GM03348 (cell line): ENCODE results near the gene ANKRD37.

Experiments used
- DNase-seq: peaks from one replicate; pipeline ENCODE4 v3.0.0; 2012; ENCODE audit warnings: low spot score

The ANKRD37 gene

DNA sequence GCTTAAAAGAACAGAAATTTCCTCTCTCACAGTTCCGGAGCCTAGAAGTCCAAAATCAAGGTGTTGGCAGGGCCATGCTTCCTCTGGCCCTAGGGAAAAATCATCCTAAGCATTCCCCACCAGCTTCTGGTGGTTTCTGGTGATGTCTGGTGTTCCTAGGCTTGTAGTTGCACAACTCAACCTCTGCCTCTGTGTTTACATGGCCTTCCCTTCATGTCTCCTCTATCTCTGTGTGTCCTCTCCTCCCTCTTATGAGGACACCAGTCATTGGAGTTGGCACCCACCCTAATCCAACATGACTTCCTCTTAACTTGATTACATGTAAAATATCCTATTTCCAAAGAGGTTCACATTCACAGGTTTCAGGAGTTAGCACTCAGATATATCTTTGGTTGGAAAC, 16.3 kb upstream of the ANKRD37 start:
- DNase-seq: no peak

DNA sequence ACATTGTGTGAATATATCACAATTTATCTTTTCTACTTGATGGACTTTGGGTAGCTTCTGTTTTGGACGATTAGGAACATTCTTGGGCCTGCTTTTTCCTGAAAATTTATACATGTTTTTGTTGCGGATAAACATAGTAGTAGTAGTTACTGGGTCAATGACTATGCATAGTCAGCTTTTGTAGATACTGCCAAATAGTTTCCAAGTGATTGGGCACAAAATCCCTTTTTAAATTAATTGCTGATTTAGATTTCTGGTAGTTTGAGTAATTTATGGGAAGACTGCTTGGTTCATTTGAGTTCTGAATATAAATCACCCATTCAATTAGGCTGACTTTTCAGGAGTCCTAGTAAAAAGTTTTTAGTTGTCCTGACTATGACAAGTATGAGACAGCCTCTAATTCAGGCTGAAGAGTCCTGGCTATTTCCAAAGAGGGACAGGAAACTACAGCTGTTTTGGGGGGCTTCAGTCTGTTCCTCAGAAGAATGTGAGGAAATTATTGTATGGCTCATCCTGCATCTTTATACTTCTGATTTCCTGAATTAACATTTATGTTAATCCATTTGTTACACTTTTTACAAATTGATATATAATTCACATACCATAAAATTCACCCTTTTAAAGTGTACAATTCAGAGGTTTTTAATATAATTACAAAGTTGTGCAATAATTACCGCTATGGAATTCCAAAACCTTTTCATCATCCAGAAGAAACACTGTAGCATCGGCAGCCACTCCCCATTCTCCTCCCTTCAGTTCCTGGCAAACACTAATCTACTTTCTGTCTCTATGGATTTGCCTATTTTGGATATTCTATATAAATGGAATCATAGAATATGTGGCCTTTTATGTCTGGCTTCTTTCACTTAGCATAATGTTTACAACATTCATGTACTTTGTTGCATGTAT, 15.1 kb upstream of the ANKRD37 start:
- peak; percentile 14 for DNase-seq

DNA sequence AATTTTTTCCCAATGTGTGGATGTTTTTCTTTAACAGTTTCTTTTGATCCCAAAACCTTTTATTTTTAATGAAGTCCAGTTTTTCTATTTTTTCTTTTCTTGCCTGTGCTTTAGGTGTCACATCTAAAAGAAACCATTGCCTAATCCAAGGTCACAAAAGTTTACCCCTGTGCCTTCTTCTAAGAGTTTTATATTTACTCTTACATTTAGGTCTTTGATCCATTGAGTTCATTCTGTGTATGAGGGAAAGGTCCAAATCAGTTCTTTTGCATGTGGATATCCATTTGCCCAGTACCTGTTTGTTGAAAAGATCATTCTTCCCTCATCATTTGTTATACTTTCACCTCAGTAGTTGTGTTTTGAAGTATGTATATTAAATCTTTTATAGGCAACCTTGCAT, 13.9 kb upstream of the ANKRD37 start:
- DNase-seq: no peak

DNA sequence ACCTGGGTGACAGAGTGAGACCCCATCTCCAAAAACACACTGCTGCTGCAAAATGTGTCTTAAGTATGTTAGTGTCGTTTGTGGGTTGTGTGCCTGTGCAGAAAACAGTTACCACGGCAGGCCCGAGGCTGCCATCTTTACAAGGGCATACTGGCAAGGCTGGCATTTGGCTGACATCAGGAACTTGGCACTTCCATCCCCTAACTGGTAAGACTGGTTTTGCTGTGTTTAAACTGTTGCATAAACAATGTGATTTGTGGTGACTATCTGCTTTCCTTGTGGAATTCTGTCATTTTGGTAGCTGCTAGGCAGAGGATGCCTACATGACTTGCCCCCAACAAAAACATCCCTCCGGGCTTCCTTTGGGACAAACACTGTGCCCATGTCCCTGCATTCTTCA, 13.2 kb upstream of the ANKRD37 start:
- no peak for DNase-seq

DNA sequence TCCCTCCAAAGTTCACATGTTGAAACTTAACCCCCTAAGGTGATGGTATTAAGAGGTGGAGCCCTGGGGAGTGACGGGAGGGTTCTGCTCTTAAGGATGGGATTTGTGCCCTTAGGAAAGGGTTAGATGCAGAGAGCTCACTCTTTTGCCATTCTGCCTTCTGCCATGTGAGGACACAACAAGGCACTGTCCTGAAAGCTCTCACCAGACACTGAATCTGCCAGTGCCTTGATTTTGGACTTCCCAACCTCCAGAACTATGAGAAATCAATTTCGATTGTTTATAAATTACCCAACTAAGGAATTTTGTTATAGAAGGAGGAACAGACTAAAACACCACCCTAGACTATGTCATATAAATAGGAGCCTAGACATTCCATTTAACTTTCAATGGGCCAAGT, 12.6 kb upstream of the ANKRD37 start:
- no peak for DNase-seq

DNA sequence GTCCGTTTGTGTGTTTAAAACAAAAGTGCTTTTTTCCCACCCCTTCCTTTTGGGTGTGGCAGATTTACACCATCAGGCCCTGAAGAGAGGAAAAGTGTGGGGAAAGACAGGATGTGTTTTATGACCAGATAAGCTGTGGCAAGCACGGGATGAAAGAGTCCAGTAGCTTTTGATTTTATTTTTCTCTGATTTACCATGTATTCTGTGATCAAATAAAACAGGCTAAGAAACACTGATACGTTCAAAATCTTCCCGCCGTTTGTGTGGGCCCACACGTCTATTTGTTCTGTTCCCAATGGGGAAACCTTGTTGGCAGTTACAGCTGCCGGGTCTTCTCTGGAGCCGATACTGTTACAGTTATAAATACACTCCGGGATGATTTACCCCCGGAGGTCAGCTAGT, 11.7 kb upstream of the ANKRD37 start:
- DNase-seq: peak; percentile 25

DNA sequence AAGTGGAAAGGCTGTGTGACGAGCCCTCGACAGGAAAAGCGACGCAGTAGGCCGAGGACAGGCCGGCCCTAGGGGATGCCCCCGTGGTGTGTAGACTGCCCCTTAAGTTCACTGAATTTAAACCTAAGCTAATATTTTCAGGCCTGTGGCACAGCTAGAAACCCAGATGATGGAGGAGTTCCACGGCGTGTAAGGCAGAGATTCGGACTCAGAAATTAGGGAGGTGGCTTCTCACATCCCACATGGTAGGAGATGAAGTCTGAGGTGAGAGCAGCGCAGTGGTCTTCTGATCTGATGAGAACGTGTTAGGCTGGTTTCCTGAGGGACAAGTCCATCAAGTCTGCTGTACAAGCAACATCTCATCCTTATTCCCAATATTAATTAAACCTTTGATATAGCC, 8.7 kb upstream of the ANKRD37 start:
- DNase-seq: no peak

DNA sequence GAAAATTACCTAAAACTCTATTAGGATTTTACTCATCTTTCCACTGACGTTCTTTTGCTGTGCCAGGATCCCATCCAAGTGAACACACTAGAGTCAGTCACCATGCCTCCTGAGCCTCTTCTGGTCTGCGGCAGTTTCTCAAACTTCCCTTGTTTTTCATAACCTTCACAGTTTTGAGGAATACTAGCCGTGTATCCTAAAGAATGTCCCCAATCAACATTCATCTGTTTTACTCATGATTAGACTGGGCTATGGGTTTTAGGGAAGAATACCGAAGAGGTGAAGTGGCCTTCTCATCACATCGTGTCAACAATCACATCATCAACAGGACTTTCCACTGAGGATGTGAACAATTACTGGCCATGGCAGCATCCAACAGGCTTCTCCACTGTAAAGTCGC, 5.7 kb upstream of the ANKRD37 start:
- DNase-seq: no peak

DNA sequence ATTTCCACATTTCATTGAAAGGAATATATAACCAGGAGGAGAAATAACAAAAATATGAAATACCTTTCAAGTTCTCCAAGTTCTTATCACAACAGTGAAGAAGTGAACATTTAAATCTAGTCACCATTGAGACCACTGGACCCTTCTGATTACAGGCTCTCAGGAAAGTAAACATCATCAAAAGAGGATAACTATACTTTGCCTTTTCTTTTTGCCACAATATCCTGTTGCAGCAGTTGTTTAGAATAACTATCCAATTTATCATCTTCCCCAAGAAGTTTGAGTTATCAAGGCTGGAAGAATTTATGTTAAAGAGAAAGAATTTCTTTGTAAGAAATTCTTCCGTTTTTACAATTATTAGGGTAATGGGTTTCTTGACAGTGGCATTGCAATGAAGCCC, 4.5 kb upstream of the ANKRD37 start:
- no peak for DNase-seq

DNA sequence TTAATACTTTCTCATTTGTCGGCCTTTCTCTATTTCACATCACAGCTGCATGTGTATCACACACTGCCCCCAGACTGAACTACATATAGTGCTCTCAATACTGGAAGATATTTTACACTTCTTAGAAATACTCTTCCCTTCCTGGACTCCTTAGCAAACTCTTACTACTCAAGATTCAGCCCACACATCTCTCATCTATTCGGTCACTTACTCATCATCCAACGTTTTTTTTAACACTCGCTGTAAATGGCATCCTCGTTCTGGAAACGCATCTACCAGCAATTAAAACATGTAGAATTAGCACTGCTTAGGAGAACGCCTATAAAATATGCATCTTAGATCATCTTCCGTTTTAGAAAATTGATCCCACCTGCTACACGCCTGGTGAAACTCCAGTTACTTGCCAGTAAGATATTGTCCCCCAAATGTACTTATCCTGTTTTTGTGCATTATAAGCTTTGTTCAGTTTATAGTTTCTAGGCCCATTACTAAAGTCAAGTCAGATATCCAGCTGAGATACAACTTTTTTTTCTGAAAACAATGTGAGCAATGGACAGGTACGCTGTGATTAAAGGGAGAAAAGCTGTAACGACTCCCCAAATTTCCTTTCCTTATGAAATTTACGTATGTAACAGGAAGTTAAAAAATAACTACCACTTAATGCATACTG, 1.9 kb upstream of the ANKRD37 start:
- peak; percentile 12 for DNase-seq

DNA sequence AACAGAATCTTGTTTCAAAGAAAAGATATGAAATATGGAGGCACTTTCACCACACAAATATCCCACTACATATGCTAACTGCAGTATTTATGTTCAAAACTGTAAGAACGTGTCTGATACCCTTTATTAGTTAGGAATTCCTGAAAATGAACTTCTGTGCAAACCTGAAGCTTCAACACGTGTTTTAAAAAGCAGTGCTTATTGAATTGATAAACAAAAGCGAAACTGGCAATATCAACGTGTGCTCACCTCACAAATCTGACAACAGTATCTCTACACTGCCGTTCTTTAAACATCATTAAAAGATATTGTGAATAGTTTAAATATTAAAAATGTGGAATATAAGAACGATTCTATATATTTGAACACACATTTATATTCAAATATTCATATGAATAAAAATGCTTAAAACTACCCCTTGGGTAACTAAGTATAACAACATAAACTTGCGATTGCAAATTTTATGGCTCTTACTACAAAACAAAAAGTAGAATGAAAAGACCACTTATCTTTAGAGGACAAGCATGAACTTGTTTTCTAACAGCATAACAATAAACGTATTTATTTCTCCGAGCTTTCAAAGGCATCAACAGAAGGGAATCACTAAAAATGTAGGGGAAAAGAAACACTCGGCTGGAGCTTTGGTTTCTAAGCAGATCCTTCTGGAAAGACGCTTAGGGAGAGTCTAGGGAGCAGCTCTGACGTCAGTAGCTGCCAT, 1.2 kb upstream of the ANKRD37 start, which contains the start of gene LRP2BP:
LRP2BP (minus strand) TSS at position 687 of the 718 bp plus-strand sequence. CDS start 17,738 bp downstream, outside the sequence.
- no peak for DNase-seq

DNA sequence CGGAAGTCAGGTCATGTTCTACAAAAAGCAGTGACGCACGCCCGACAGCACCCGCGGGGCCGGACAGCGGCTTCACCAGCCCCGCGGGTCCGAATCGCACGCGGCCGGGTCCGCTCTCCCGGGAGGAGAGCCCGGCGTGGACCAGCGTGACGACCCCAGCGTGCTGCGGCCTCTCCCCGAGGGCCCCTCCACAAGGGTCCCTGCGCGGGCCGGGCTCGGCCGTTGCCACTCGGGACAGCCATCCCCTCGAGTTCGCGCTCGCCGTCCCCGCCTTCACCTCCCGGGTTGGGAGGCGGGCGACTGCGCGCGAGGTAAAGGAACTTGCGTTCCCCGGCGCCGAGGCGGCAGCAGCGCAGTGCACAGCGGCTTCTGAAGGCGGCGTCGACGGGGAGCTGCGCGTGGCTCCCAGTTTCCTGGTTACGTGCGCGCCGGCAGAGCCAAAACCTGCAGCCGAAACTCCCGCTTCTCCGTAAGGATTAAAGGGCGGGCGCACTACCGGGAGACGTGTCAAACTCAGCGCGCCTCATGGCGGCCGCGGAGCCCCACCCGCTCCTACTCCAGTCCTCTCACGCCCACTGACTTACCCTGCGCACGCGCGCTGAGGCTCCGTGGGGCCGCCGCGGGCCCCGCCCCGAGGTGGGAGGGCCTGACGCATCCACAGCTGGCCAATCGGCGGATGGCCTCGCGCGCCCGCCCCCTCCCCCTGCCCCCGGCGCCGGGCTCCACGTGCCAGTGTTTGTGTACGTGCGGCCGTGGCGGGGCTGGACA, 501 bp upstream of the ANKRD37 start:
- DNase-seq: peak; percentile 100

DNA sequence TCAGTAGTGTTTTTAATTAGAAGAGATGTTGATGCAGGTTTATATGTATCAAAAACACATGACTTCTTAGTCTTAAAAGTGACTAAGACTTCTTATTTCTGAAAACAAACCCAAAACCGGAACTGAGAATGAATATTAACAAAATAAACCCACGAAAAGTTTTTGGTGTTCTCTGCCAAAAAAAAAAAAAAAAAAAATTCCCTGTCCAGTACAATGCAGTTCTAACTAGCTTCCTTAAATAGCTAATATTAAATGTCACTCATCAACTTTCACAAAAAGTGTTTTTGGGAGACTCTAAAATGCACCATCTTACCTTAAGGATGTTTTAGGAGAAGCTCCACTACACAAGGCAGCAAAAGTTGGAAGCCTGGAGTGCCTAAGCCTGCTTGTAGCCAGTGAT, 2.0 kb downstream of the ANKRD37 start:
- DNase-seq: no peak

DNA sequence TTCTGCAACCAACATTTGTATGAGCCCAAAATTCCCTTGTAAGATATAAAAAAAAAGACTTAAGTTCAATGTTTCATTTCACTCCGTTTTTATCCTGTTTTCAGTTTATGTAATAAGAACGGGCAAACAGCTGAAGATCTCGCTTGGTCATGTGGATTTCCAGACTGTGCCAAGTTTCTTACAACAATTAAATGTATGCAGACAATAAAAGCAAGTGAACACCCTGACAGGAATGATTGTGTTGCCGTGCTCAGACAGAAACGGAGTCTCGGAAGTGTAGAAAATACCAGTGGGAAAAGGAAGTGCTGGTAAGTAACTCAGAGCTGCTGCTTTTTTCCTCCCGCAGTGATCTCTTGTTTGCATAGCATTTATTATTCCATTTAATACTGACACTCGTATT, 2.8 kb downstream of the ANKRD37 start:
- DNase-seq: no peak

DNA sequence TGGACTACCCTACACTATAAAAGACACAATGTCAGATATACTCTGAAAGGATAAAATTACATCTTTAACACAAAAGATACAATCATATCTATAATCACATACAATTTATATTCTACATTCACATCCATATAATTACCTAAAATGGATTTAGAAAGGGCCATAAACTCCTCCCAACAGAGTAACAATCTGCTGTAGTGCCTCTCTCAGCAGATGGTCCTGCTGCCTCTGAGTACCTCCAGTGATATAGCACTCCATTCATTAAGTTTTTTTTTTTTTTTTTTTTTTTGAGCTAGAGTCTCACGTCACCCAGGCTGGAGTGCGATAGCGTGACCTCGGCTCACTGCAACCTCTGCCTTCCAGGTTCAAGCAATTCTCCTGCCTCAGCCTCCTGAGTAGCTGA, 7.4 kb downstream of the ANKRD37 start:
- no peak for DNase-seq

DNA sequence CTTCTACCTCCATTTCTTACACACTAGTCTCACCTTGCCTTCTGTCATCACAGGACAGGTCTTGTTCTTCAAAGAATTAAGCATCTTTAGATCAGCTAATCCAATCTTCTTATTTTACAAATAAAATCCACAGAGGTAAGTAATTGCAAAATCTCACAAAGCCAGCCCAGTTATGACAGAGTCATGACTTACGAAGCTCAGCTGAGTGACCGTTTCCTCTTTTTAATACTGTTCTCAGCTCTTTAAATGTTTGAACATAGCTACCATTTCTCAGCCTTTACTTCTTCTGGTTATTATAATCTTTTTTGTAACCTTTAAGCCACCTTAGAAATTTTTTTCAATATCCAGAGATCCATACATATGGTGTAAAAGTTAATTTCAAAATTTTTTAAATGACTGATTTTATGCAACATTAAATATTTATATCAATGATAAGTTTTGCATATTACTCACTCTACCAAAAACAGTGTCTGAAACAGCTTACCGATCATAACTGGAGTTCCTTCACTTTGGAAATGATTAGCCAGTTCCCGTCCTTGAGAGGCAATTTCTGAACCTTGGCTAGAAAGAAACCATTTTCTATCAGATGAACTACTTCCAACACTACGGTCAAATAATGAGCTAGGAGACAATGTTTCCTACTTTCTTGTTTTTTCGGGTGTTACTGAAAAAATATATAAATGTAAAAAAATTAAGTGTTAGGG, 8.8 kb downstream of the ANKRD37 start:
- no peak for DNase-seq

DNA sequence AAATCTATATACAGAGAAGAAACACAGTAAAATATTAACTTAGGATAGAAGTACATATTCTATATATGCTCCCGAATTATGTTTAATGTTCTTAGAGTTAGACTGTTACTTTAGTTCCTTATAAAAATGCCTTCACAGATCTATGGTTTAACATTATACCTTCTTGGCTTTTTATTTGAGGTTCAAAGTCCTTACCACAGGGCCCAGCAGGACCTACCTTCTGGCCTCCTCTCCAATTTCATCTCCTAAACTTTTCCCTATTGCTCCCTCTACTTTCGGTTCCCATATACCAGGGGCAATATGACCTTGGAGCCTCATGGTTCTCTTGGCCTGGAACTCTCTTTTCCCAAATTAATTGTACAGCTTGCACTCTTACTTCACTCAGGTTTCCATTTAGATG, 11.8 kb downstream of the ANKRD37 start:
- DNase-seq: no peak

DNA sequence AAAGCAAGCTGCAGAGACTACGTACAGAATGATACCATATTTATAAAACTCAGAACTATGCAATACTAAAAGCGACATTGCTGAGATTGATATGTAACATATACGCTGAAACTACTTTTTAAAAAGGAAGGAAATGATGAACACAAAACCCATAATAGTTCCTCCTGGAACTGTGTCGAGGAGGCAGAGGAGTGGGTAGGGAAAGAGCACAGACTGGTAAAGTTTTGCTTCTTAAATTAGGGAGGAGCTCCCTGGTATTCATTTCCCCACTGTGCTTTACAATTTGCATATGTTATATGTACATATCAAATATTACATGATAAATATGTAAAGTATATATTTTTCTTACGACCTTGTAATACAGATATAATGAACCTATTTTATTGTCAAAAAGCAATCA, 15.2 kb downstream of the ANKRD37 start:
- DNase-seq: no peak

DNA sequence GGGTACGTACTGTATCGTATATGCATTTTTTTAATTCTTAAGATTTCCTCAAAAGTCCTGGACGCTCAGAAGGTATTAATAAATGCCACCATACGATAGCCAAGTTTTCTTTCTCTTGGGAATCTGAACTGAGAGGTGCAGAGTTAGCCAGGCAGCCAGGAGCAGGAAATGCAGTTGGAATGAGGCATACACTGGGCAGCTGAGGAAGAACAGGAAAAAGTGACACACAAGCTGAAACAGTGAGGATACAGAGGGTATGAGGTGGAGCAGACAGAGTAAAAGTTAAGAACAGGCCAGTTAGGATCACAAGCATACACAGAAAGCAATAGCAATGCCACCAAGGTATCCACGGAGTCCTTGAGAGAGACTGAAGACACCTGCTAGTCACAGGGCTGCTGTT, 15.8 kb downstream of the ANKRD37 start:
- no peak for DNase-seq

DNA sequence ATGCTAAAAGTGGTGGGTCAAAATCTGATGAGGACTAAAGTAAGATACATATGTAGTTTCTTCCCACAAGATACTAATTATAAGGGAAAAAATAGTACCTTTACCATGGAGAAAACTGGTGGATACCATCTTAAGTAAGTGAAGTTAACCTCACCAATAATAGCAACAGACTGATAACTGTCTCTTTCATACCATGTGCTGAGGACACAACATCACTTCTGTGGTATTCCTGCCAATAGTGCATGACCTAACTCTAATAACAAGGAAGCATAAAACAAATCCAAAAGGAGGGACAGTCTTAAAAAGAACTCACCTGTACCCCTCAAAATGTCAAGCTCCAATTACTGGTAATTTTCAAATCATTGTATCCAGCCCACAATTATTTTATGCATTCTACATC, 20.3 kb downstream of the ANKRD37 start:
- DNase-seq: no peak

DNA sequence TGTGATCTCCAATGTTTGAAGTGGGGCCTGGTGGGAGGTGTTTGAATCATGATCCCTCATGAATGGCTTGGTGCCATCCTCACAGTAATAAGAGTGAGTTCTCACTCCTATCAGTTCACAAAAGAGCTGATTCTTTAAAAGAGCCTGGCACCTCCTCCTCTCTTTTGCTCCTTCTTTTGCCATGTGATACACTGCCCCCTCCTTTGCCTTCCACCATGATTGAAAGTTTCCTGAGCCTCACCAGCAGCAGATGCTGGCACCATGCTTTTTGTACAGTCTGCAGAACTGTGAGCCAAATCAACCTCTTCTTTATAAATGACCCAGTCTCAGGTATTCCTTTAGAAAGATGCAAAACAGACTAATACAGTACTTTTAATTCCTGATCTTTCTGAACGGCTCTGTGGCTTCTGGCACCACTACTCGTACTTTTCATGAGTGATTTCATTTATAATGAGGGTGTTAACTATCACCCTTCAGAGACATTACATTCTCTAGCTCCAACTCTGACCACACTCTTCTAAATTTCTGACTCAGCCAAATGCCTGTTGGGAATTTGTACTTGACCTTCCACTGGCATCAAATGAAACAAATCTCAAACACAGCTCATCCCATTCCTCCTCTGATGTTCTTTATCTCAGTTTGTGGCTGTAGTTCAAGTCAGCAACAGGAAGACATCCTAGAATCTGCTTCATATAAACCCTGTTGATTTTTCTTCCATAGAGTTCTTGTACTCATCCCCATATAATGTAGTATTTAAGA, 24.9 kb downstream of the ANKRD37 start:
- DNase-seq: peak; percentile 43
